AG04450 (cell line): ENCODE results near the gene CENPX. TPM values are rescaled to one million over a fixed set of nuclear protein-coding genes. Genes with fewer than 3 reads are reported as not detected.

Experiments
- CTCF ChIA-PET: fragments of 300-600, 350-600 bp; formaldehyde crosslinking; extraction: SDS; loops from one replicate; lab custom pipeline; 2022; ENCODE audit warnings: antibody characterized with exemption, inconsistent platforms; lab: Charles Lee
- POLR2A ChIA-PET: fragments of 350-600 bp; formaldehyde crosslinking; extraction: SDS; loops from one replicate; lab custom pipeline; 2021; ENCODE audit warnings: antibody characterized with exemption, inconsistent platforms; lab: Yijun Ruan, JAX
- DNase-seq: peaks from one replicate; pipeline ENCODE4 v3.0.0-alpha.2; 2011; ENCODE audit warnings: low read depth, low spot score
- H3K27ac ChIP-seq: one replicate; pipeline ENCODE4 v1.5.1; 2012; ENCODE audit warnings: low read depth, low read length, control low read depth
- H3K27me3 ChIP-seq: one replicate; pipeline ENCODE4 v1.6.0; 2012; ENCODE audit warnings: low read length; ENCODE audit not compliant: control insufficient read depth, insufficient read depth
- H3K4me3 ChIP-seq: 2 replicates; pipeline ENCODE4 v1.5.1; 2011; ENCODE audit warnings: mild to moderate bottlenecking, low read depth, low read length, control low read depth
- H3K9me3 ChIP-seq: 2 replicates; pipeline ENCODE4 v1.5.1; 2012; ENCODE audit warnings: low read length; ENCODE audit not compliant: control insufficient read depth, insufficient read depth
- CTCF ChIP-seq: IDR thresholded peaks from 2 replicates; pipeline ENCODE4 v1.5.1; 2011; ENCODE audit warnings: low read depth, low read length, control low read depth, inconsistent platforms
- polyA plus RNA-seq: library from polyadenylated mRNA; depleted of rRNA; stranded (reverse); fragments of >200 nt; gene quantifications from 2 replicates; pipeline ENCODE4 v1.2.3, GENCODE V29; 2011

CENPX gene
- polyA plus RNA-seq, 1 experiment = 32.5 TPM

- H3K4me3 ChIP-seq = peak overlapping the region; percentile 80
- peak; percentile 53 for DNase-seq
- no peak overlapping the region for H3K27ac ChIP-seq
- peak; percentile 72 for TF ChIP-seq CTCF
- CTCF ChIA-PET = interaction anchor here (0.6 to 4.5 kb wide), 6 partner anchors 16 to 93 kb away, joined by 3 to 34 read pairs (median 6); partner anchors contain the start of genes DCXR and NOTUM
- no peaks in the 10 kb centered on the region for H3K27me3 ChIP-seq
- H3K9me3 ChIP-seq = no peaks in the 10 kb centered on the region; the same call in 1 of the 2 replicates
- POLR2A ChIA-PET = interaction anchor here (0.6 to 1.8 kb wide), 2 partner anchors 16 to 85 kb away, joined by 5 to 10 read pairs; partner anchors contain the start of gene DCXR
These were observed 1.4 kb downstream of the CENPX start for GRCh38 chr17:82021107-82021899.

GRCh38 chr17:82020572-82021106 lies 2.0 kb downstream of the CENPX start:
- Histone ChIP-seq H3K9me3 (no peaks in the 10 kb centered on the region; the same call in 1 of the 2 replicates), H3K27ac (no peak overlapping the region), H3K27me3 (no peaks in the 10 kb centered on the region), H3K4me3 (no peak overlapping the region)
- ChIA-PET POLR2A (interaction anchor here (0.6 kb wide), 1 partner anchor 84 kb away, joined by 5 read pairs; no protein-coding TSS in a partner anchor), CTCF (interaction anchor here (0.5 to 4.5 kb wide), 12 partner anchors 10 to 202 kb away, joined by 3 to 34 read pairs (median 4); partner anchors contain the start of genes DCXR and NOTUM)
- no peak for DNase-seq
- no peak for TF ChIP-seq CTCF

GRCh38 chr17:82019690-82020571 lies 2.7 kb downstream of the CENPX start:
- no peak overlapping the region for H3K4me3 ChIP-seq
- no peaks in the 10 kb centered on the region; the same call in 1 of the 2 replicates for H3K9me3 ChIP-seq
- no peak for DNase-seq
- H3K27ac ChIP-seq = no peak overlapping the region
- POLR2A ChIA-PET = interaction anchor here (0.6 to 0.9 kb wide), 2 partner anchors 18 to 85 kb away, joined by 3 to 4 read pairs; partner anchors contain the start of gene DCXR
- CTCF ChIA-PET = interaction anchor here (0.5 to 4.5 kb wide), 13 partner anchors 11 to 202 kb away, joined by 3 to 34 read pairs (median 4); partner anchors contain the start of genes DCXR and NOTUM
- no peaks in the 10 kb centered on the region for H3K27me3 ChIP-seq
- TF ChIP-seq CTCF = peak; percentile 70

GRCh38 chr17:82018989-82019689 lies 3.5 kb downstream of the CENPX start:
- ChIA-PET CTCF (interaction anchor here (0.6 to 4.5 kb wide), 8 partner anchors 11 to 150 kb away, joined by 3 to 34 read pairs (median 4); partner anchors contain the start of genes DCXR and NOTUM), POLR2A (interaction anchor here (0.9 kb wide), 1 partner anchor 19 kb away, joined by 3 read pairs; the partner anchor contains the start of gene DCXR)
- no peak for TF ChIP-seq CTCF

More at GRCh38 chr17:82018989-82019689, 3.5 kb downstream of the CENPX start:
- Histone ChIP-seq H3K27ac (no peak overlapping the region), H3K4me3 (no peak overlapping the region), H3K9me3 (no peaks in the 10 kb centered on the region; the same call in 1 of the 2 replicates), H3K27me3 (no peaks in the 10 kb centered on the region)
- no peak for DNase-seq
